Spinal cord (tissue), 10 donors: ENCODE results near the gene LTK. TPM values are rescaled to one million over a fixed set of nuclear protein-coding genes. Genes with fewer than 3 reads are reported as not detected.
"Not testable (repeated sequence)": the region's sequence is repeated elsewhere in the genome, so short reads cannot be mapped to it uniquely, and the experiment has no call there.

ENCODE experiments used
- DNase-seq, 6 donors: peaks; one replicate each; pipeline versions ENCODE4 v3.0.0 to v3.0.0-alpha.2; 2013 to 2015; ENCODE audit warnings: low spot score in 6 of 6, low read depth in 4 of 6
- H3K27ac ChIP-seq: one replicate; pipeline ENCODE4 v1.5.1; 2013; ENCODE audit warnings: low read depth, low read length, control low read depth
- H3K27me3 ChIP-seq: one replicate; pipeline ENCODE4 v1.6.1; 2013; ENCODE audit warnings: low read length; ENCODE audit not compliant: control insufficient read depth, insufficient read depth
- H3K36me3 ChIP-seq: one replicate; pipeline ENCODE4 v1.6.1; 2013; ENCODE audit warnings: low read length; ENCODE audit not compliant: control insufficient read depth, insufficient read depth
- H3K4me1 ChIP-seq: one replicate; pipeline ENCODE4 v1.6.1; 2013; ENCODE audit warnings: low read length; ENCODE audit not compliant: control insufficient read depth, insufficient read depth
- H3K4me3 ChIP-seq: one replicate; pipeline ENCODE4 v1.5.1; 2013; ENCODE audit warnings: low read depth, low read length, control low read depth
- H3K9me3 ChIP-seq: one replicate; pipeline ENCODE4 v1.6.1; 2013; ENCODE audit warnings: low read length; ENCODE audit not compliant: control insufficient read depth, insufficient read depth
- WGBS: methylation state at CpG from one replicate; pipeline ENCODE4 v1.1.5; 2013; ENCODE audit warnings: missing lambda C conversion rate; ENCODE audit not compliant: insufficient coverage; 5-methylcytosine and 5-hydroxymethylcytosine counted together
- polyA plus RNA-seq, 2 donors: library from polyadenylated mRNA; unstranded; fragments of 120-200 nt; gene quantifications; one replicate each; pipeline ENCODE4 v1.2.1, GENCODE V29; 2013; ENCODE audit not compliant: insufficient read length in 2 of 2
- total RNA-seq, 2 donors: library from RNA; depleted of rRNA in 1 of 2; stranded (reverse); fragments of 120-200 nt in 1 of 2; fragments of >200 nt in 1 of 2; gene quantifications; one replicate each; pipeline versions ENCODE4 v1.2.3 to v1.2.4, GENCODE V29; 2013 to 2014
- donor health status: healthy.

LTK gene
- total and polyA plus RNA-seq, 4 donors: 0.17 to 0.70 (median 0.43) TPM

DNA sequence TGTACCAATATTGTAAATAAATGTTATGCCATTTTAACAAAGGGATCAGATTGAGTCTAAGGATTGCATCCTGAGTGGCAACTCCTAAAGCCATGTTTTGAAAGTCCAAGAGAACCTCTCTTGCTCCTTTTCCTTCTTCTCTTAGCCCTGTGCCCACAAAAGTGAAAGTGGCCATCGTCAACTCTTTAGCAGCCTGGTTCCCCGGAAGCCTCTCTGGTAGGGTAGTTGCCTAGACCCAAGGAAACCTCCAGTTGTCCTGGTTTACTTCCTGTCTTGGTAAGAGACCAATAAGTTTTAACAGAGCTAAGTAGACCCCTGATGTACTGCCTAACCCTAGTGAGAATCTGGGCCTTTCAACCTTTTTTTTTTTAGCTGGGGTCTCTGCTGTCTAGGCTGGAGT is 30.1 kb downstream of the LTK start:
- WGBS: no CpG with 5 or more reads among the region's 2 CpGs
- H3K27me3 ChIP-seq: no peaks in the 10 kb centered on the region
- peaks cover 51% of the 10 kb centered on the region for H3K36me3 ChIP-seq
- no peak overlapping the region for H3K27ac ChIP-seq
- DNase-seq: no peak
- no peak overlapping the region for H3K4me3 ChIP-seq
- no peaks in the 10 kb centered on the region for H3K9me3 ChIP-seq
- H3K4me1 ChIP-seq: no peaks in the 10 kb centered on the region

GRCh38 chr15:41483115-41483514 is 30.5 kb downstream of the LTK start:
- no peak overlapping the region for H3K27ac ChIP-seq
- no peak for DNase-seq
- no peaks in the 10 kb centered on the region for H3K4me1 ChIP-seq
- H3K4me3 ChIP-seq: no peak overlapping the region
- H3K36me3 ChIP-seq: peaks cover 54% of the 10 kb centered on the region
- no peaks in the 10 kb centered on the region for H3K9me3 ChIP-seq
- H3K27me3 ChIP-seq: no peaks in the 10 kb centered on the region

GRCh38 chr15:41482110-41482877 is 31.3 kb downstream of the LTK start:
- H3K27ac ChIP-seq: no peak overlapping the region
- no peak overlapping the region for H3K4me3 ChIP-seq
- H3K4me1 ChIP-seq: no peaks in the 10 kb centered on the region
- no peaks in the 10 kb centered on the region for H3K9me3 ChIP-seq
- WGBS: 100% methylated on average over 1 of the region's 9 CpGs
- no peaks in the 10 kb centered on the region for H3K27me3 ChIP-seq
- peaks cover 62% of the 10 kb centered on the region for H3K36me3 ChIP-seq
- no peak for DNase-seq

- peaks cover 70% of the 10 kb centered on the region for H3K36me3 ChIP-seq
- no peaks in the 10 kb centered on the region for H3K27me3 ChIP-seq
- H3K4me1 ChIP-seq: no peaks in the 10 kb centered on the region
- WGBS: 78% methylated on average over 9 of the region's 12 CpGs
- no peak overlapping the region for H3K4me3 ChIP-seq
- no peaks in the 10 kb centered on the region for H3K9me3 ChIP-seq
- no peak overlapping the region for H3K27ac ChIP-seq
- DNase-seq: no peak
Observed at GRCh38 chr15:41480396-41481140, 33.1 kb downstream of the LTK start.

DNA sequence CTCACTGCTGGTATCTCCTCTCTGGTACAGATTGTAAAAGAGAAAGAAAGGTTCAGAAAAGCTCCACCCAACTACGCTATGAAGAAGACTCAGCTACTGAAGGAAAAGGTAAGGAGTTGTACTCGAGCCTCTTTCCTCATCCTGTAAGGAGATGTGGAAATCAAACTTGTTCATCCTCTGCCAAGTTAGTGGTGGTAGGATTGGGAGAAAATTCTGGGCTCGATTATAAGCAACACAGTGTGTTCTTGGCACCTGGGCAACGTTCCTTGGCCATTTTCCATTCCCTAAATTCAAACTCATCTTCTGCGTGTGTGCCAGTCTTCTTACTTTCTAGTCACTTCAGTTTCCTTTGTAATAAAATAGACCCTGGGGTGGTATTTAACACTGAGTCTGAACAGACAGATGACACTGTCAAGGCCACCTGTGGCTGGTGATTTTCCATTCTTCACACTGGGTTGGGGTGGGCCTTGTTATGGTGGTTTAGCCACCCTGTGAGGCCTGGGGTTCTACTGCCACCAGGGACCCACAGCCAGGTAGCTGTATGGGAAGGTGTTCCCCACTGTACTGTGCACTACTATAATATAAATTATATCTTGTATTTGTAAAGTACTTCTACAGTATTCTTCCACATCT is 37.1 kb downstream of the LTK start:
- H3K9me3 ChIP-seq: no peaks in the 10 kb centered on the region
- H3K4me1 ChIP-seq: no peaks in the 10 kb centered on the region
- H3K27ac ChIP-seq: no peak overlapping the region
- no peaks in the 10 kb centered on the region for H3K27me3 ChIP-seq
- peaks cover 86% of the 10 kb centered on the region for H3K36me3 ChIP-seq
- no peak overlapping the region for H3K4me3 ChIP-seq
- DNase-seq: no peak
- no CpG with 5 or more reads among the region's 5 CpGs for whole genome bisulfite sequencing

GRCh38 chr15:41474941-41475340 is 38.7 kb downstream of the LTK start:
- Histone ChIP-seq H3K27ac (no peak overlapping the region), H3K9me3 (no peaks in the 10 kb centered on the region), H3K4me3 (no peak overlapping the region), H3K36me3 (peaks cover 83% of the 10 kb centered on the region), H3K4me1 (no peaks in the 10 kb centered on the region), H3K27me3 (no peaks in the 10 kb centered on the region)
- no peak for DNase-seq
- 100% methylated on average over 2 of the region's 2 CpGs for WGBS

GRCh38 chr15:41474436-41474835 is 39.2 kb downstream of the LTK start:
- Histone ChIP-seq H3K9me3 (no peaks in the 10 kb centered on the region), H3K4me1 (no peaks in the 10 kb centered on the region), H3K36me3 (peaks cover 81% of the 10 kb centered on the region), H3K27ac (no peak overlapping the region), H3K27me3 (no peaks in the 10 kb centered on the region), H3K4me3 (no peak overlapping the region)
- WGBS: 95% methylated on average over 7 of the region's 8 CpGs
- DNase-seq: no peak

- no peak overlapping the region for H3K27ac ChIP-seq
- 97% methylated on average over 7 of the region's 11 CpGs for WGBS
- DNase-seq: no peak
- no peaks in the 10 kb centered on the region for H3K27me3 ChIP-seq
- H3K4me1 ChIP-seq: no peaks in the 10 kb centered on the region
- no peaks in the 10 kb centered on the region for H3K9me3 ChIP-seq
- H3K4me3 ChIP-seq: no peak overlapping the region
- H3K36me3 ChIP-seq: peaks cover 82% of the 10 kb centered on the region
Observed at GRCh38 chr15:41473418-41473817, 40.2 kb downstream of the LTK start.

GRCh38 chr15:41469644-41470043 is 44.0 kb downstream of the LTK start:
- H3K36me3 ChIP-seq: peaks cover 79% of the 10 kb centered on the region
- not testable (repeated sequence) for DNase-seq, H3K27me3 ChIP-seq, H3K27ac ChIP-seq, H3K4me3 ChIP-seq, H3K4me1 ChIP-seq, H3K9me3 ChIP-seq
- WGBS: 95% methylated on average over 4 of the region's 6 CpGs
